Measurements from ENCODE around the gene ANKLE1.
"Not testable (repeated sequence)": the region's sequence is repeated elsewhere in the genome, so short reads cannot be mapped to it uniquely, and the experiment has no call there.

ANKLE1 gene

GRCh38 chr19:17256130-17256529 is 25.6 kb upstream of the ANKLE1 start:
- Histone ChIP-seq H3K27me3 (ENCODE audit: control insufficient read depth, insufficient read depth, low read length) (no peaks in the 10 kb centered on the region), H3K4me1 (ENCODE audit: control insufficient read depth, insufficient read depth, low read length) (no peaks in the 10 kb centered on the region), H3K27ac (ENCODE audit: low read depth, low read length) (no peak overlapping the region), H3K4me3 (ENCODE audit: low read length) (no peak overlapping the region), H3K36me3 (ENCODE audit: control insufficient read depth, insufficient read depth, low read length) (no peaks in the 10 kb centered on the region), H3K9ac (ENCODE audit: low read length) (no peak overlapping the region)

- Histone ChIP-seq H3K27me3 (ENCODE audit: control insufficient read depth, insufficient read depth, low read length) (no peaks in the 10 kb centered on the region), H3K9ac (ENCODE audit: low read length) (no peak overlapping the region), H3K27ac (ENCODE audit: low read depth, low read length) (no peak overlapping the region), H3K4me1 (ENCODE audit: control insufficient read depth, insufficient read depth, low read length) (no peaks in the 10 kb centered on the region), H3K4me3 (ENCODE audit: low read length) (no peak overlapping the region), H3K36me3 (ENCODE audit: control insufficient read depth, insufficient read depth, low read length) (no peaks in the 10 kb centered on the region)
These were observed 22.5 kb upstream of the ANKLE1 start for GRCh38 chr19:17259118-17259780.

GRCh38 chr19:17259934-17260333 is 21.8 kb upstream of the ANKLE1 start:
- H3K27me3 ChIP-seq (ENCODE audit: control insufficient read depth, insufficient read depth, low read length) = no peaks in the 10 kb centered on the region
- no peak overlapping the region for H3K9ac ChIP-seq (ENCODE audit: low read length)
- no peak overlapping the region for H3K27ac ChIP-seq (ENCODE audit: low read depth, low read length)
- no peak overlapping the region for H3K4me3 ChIP-seq (ENCODE audit: low read length)
- no peaks in the 10 kb centered on the region for H3K4me1 ChIP-seq (ENCODE audit: control insufficient read depth, insufficient read depth, low read length)
- no peaks in the 10 kb centered on the region for H3K36me3 ChIP-seq (ENCODE audit: control insufficient read depth, insufficient read depth, low read length)

DNA sequence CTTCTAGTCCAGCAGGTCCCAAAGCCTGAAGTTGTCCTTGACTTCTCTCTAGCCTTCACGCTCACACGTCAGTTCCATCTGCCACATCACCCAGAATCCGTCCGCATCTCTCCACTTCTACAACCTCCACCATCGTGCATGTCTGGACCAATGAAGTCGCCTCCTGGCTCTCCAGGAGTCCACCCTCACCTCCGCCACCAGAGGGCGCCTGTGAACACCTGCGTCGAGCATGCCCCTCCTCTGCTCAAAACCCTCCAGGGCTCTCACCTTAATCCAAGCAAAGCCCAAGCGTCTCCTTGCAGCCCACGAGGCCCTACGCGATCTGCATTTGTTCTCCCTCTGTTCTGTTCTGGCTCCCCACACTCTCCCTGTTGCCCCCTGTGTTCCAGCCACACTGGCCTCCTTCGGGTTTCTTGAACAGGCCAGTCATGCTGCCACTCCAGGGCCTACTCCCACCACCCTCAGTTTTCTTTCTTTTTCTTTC is 20.8 kb upstream of the ANKLE1 start:
- H3K9ac ChIP-seq (ENCODE audit: low read length) = no peak overlapping the region

DNA sequence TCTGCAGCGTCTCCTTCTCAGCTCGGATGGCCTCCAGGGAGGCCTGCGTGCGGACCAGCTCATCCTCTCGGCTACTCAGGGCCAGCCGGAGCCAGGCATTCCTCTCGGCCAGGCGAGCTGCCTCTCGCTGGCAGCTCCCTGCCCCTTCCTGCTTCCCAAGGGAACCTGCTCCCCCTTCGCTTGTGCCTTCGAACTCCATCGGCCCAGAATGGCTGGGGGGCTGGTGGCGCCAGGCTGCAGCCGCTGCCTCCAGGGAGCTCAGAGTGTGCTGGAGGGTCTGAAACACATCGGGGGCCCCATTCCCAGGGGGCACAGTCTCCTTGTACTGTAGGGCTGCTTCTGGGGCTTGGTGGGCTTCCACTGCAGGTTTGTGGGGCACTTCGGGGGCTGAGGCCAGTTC is 19.1 kb upstream of the ANKLE1 start:
- Histone ChIP-seq H3K9ac (ENCODE audit: low read length) (no peak overlapping the region), H3K27ac (ENCODE audit: low read depth, low read length) (no peak overlapping the region), H3K36me3 (ENCODE audit: control insufficient read depth, insufficient read depth, low read length) (no peaks in the 10 kb centered on the region), H3K4me1 (ENCODE audit: control insufficient read depth, insufficient read depth, low read length) (peaks cover under 1% of the 10 kb centered on the region), H3K4me3 (ENCODE audit: low read length) (no peak overlapping the region), H3K27me3 (ENCODE audit: control insufficient read depth, insufficient read depth, low read length) (no peaks in the 10 kb centered on the region)

More for the DNA sequence above, 20.8 kb upstream of the ANKLE1 start:
- Histone ChIP-seq H3K27me3 (ENCODE audit: control insufficient read depth, insufficient read depth, low read length) (no peaks in the 10 kb centered on the region), H3K36me3 (ENCODE audit: control insufficient read depth, insufficient read depth, low read length) (no peaks in the 10 kb centered on the region), H3K4me3 (ENCODE audit: low read length) (no peak overlapping the region), H3K4me1 (ENCODE audit: control insufficient read depth, insufficient read depth, low read length) (no peaks in the 10 kb centered on the region), H3K27ac (ENCODE audit: low read depth, low read length) (no peak overlapping the region)

DNA sequence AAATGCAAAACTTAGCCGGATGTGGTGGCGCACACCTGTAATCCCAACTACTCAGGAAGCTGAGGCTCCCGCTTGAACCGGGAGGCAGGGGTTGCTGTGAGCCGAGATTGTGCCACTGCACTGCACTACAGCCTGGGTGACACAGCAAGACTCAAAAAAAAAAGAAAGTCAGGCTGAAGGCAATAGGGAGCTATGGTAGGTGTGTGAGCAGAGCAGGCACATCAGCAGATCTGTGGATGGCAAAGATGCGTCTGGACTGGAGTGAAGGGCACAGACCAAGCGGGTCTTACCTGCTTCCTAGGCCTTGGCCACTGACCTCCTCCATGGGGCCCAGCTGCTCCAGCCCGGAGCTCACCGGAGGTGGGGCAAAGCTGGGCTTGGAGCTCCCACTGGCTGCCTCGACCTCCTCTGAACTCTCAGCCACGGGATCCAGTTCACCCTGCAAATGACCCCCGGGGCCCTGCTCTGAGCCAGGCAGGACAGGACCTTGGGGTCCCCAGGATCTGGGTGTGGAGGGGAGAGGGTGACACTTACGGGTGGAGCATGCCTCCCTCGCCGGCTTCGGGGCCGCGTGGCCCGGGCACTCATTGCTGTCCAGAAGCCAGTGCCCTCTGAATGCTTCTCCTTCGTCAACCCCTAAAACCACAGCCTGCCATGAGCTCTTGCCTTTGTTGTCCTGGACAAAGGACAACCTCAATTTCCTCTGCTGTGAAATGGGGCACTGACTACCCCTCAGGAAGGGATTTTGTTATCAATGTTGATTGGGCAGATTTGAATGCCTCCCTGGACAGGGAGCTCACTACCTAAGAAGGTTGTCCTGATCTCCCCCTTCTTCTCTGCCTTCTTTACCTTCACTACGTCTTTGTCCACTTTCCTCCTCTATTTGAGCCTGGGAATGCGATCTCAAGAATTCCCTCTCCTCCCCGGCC is 17.7 kb upstream of the ANKLE1 start:
- no peak overlapping the region for H3K27ac ChIP-seq (ENCODE audit: low read depth, low read length)
- H3K9ac ChIP-seq (ENCODE audit: low read length) = no peak overlapping the region
- H3K27me3 ChIP-seq (ENCODE audit: control insufficient read depth, insufficient read depth, low read length) = no peaks in the 10 kb centered on the region
- H3K4me1 ChIP-seq (ENCODE audit: control insufficient read depth, insufficient read depth, low read length) = peaks cover 6% of the 10 kb centered on the region
- peak overlapping the region; percentile 10 for H3K4me3 ChIP-seq (ENCODE audit: low read length)
- no peaks in the 10 kb centered on the region for H3K36me3 ChIP-seq (ENCODE audit: control insufficient read depth, insufficient read depth, low read length)

GRCh38 chr19:17264641-17264979 is 17.1 kb upstream of the ANKLE1 start, which contains the start of gene USHBP1:
TSS of gene USHBP1 (minus strand) at chr19:17264745. CDS start at chr19:17264299, 446 bp downstream.
- no peaks in the 10 kb centered on the region for H3K36me3 ChIP-seq (ENCODE audit: control insufficient read depth, insufficient read depth, low read length)
- H3K4me1 ChIP-seq (ENCODE audit: control insufficient read depth, insufficient read depth, low read length) = peaks cover 6% of the 10 kb centered on the region
- H3K27ac ChIP-seq (ENCODE audit: low read depth, low read length) = no peak within 1 kb of the TSS
- H3K4me3 ChIP-seq (ENCODE audit: low read length) = peak within 1 kb of the TSS; percentile 10
- H3K27me3 ChIP-seq (ENCODE audit: control insufficient read depth, insufficient read depth, low read length) = no peaks in the 10 kb centered on the region
- no peak within 1 kb of the TSS for H3K9ac ChIP-seq (ENCODE audit: low read length)

GRCh38 chr19:17266026-17266425 is 15.7 kb upstream of the ANKLE1 start:
- H3K36me3 ChIP-seq (ENCODE audit: control insufficient read depth, insufficient read depth, low read length) = peaks cover 2% of the 10 kb centered on the region
- H3K27ac ChIP-seq (ENCODE audit: low read depth, low read length) = no peak overlapping the region
- no peaks in the 10 kb centered on the region for H3K27me3 ChIP-seq (ENCODE audit: control insufficient read depth, insufficient read depth, low read length)
- H3K4me3 ChIP-seq (ENCODE audit: low read length) = no peak overlapping the region
- no peak overlapping the region for H3K9ac ChIP-seq (ENCODE audit: low read length)
- H3K4me1 ChIP-seq (ENCODE audit: control insufficient read depth, insufficient read depth, low read length) = peaks cover 6% of the 10 kb centered on the region

- Histone ChIP-seq H3K4me1 (ENCODE audit: control insufficient read depth, insufficient read depth, low read length) (peaks cover 6% of the 10 kb centered on the region), H3K36me3 (ENCODE audit: control insufficient read depth, insufficient read depth, low read length) (peaks cover 8% of the 10 kb centered on the region), H3K9ac (ENCODE audit: low read length) (no peak overlapping the region), H3K27ac (ENCODE audit: low read depth, low read length) (peak overlapping the region; percentile 79), H3K27me3 (ENCODE audit: control insufficient read depth, insufficient read depth, low read length) (no peaks in the 10 kb centered on the region), H3K4me3 (ENCODE audit: low read length) (peak overlapping the region; percentile 44)
These were observed 15.1 kb upstream of the ANKLE1 start for GRCh38 chr19:17266589-17266974.

DNA sequence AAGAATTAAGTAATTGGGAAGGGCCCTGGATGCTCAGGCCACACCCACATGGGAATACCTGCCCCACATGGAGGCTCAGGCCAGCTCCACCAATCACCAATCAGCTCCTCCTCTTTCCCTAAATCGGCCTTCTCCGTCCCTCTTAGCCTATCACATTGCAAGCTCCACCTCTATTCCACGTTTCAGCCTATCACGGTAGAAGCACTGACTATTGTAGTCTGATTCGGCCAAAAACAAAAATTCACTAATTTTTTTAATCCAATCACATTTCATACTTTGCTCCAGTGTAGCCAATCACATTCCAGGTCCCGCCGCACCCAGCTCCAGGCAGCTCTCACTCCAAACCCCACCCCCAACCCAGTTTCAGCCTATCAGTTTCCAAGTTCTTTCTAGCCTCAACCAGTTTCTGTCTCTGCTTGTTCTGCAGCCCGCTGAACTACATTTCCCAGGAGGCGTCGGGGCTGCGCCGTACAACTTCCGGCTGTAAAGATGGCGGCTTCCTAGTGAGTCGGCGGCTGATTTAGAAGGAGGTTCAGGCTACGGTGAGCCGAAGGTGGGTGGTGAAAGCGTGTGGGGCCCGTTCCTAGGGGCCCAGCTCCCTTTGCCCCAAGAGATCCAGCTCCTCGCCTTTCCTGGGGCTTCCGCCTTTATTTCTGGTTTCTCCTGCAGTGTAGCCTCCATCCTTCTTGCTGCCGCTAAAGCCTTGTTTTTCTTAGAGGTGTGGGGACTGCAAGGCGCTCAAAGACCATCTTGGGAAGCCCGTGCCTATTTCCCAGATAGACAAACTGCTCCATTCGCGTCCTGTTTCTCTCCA is 14.5 kb upstream of the ANKLE1 start, which contains the start of gene BABAM1:
BABAM1 (plus strand) TSS at position 469 of the 814 bp plus-strand sequence. CDS start 1,364 bp downstream, outside the sequence.
- H3K27me3 ChIP-seq (ENCODE audit: control insufficient read depth, insufficient read depth, low read length) = no peaks in the 10 kb centered on the region
- peaks cover 6% of the 10 kb centered on the region for H3K4me1 ChIP-seq (ENCODE audit: control insufficient read depth, insufficient read depth, low read length)
- peak within 1 kb of the TSS; percentile 97 for H3K9ac ChIP-seq (ENCODE audit: low read length)
- peaks cover 11% of the 10 kb centered on the region for H3K36me3 ChIP-seq (ENCODE audit: control insufficient read depth, insufficient read depth, low read length)
- H3K27ac ChIP-seq (ENCODE audit: low read depth, low read length) = peak within 1 kb of the TSS; percentile 79
- H3K4me3 ChIP-seq (ENCODE audit: low read length) = peak within 1 kb of the TSS; percentile 99

DNA sequence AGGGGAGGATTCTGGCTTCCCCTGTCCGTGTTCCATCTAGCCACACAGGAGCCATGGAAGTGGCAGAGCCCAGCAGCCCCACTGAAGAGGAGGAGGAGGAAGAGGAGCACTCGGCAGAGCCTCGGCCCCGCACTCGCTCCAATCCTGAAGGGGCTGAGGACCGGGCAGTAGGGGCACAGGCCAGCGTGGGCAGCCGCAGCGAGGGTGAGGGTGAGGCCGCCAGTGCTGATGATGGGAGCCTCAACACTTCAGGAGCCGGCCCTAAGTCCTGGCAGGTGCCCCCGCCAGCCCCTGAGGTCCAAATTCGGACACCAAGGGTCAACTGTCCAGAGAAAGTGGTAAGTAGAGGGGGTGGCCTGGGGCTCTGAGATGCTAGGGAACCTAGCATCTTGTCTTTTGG is 12.9 kb upstream of the ANKLE1 start:
- peaks cover 6% of the 10 kb centered on the region for H3K4me1 ChIP-seq (ENCODE audit: control insufficient read depth, insufficient read depth, low read length)
- H3K36me3 ChIP-seq (ENCODE audit: control insufficient read depth, insufficient read depth, low read length) = peaks cover 16% of the 10 kb centered on the region
- H3K4me3 ChIP-seq (ENCODE audit: low read length) = no peak overlapping the region
- H3K27me3 ChIP-seq (ENCODE audit: control insufficient read depth, insufficient read depth, low read length) = no peaks in the 10 kb centered on the region
- no peak overlapping the region for H3K9ac ChIP-seq (ENCODE audit: low read length)
- no peak overlapping the region for H3K27ac ChIP-seq (ENCODE audit: low read depth, low read length)

- H3K9ac ChIP-seq (ENCODE audit: low read length); H3K27ac ChIP-seq (ENCODE audit: low read depth, low read length); H3K4me1 ChIP-seq (ENCODE audit: control insufficient read depth, insufficient read depth, low read length); H3K27me3 ChIP-seq (ENCODE audit: control insufficient read depth, insufficient read depth, low read length); H3K4me3 ChIP-seq (ENCODE audit: low read length): not testable (repeated sequence)
- peaks cover 34% of the 10 kb centered on the region for H3K36me3 ChIP-seq (ENCODE audit: control insufficient read depth, insufficient read depth, low read length)
These were observed 6.8 kb upstream of the ANKLE1 start for GRCh38 chr19:17274892-17275291.
